ENCODE results near the gene RARB.

RARB gene

DNA sequence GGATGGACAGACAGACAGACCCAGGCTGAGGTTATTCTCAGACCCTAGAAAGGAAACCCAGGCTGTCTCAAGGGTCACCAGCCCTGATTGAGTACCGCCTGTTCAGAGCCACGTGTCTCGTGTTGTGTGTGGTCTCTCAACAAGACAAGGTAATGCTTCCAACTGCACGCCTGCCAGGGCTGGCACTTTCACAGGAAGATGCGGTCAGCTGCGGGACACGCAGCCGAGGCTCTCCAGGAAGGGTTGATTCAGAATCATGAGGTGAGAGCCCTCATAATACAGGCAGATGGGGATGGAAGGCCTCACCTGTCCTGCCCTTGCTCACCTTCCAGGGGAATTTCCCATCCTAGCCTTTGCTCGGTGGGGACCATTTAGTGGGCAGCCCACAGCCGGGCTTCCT is 155.3 kb downstream of the RARB start:
- no peak for DNase-seq (ENCODE audit: low read depth)
- no peak overlapping the region for H3K4me3 ChIP-seq (ENCODE audit: low read depth, low read length)
- TF ChIP-seq, protein P1, sequence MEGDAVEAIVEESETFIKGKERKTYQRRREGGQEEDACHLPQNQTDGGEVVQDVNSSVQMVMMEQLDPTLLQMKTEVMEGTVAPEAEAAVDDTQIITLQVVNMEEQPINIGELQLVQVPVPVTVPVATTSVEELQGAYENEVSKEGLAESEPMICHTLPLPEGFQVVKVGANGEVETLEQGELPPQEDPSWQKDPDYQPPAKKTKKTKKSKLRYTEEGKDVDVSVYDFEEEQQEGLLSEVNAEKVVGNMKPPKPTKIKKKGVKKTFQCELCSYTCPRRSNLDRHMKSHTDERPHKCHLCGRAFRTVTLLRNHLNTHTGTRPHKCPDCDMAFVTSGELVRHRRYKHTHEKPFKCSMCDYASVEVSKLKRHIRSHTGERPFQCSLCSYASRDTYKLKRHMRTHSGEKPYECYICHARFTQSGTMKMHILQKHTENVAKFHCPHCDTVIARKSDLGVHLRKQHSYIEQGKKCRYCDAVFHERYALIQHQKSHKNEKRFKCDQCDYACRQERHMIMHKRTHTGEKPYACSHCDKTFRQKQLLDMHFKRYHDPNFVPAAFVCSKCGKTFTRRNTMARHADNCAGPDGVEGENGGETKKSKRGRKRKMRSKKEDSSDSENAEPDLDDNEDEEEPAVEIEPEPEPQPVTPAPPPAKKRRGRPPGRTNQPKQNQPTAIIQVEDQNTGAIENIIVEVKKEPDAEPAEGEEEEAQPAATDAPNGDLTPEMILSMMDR (IDR thresholded peaks at IDR 0.05; ENCODE audit: low read depth, low read length, missing control alignments), result no peak

DNA sequence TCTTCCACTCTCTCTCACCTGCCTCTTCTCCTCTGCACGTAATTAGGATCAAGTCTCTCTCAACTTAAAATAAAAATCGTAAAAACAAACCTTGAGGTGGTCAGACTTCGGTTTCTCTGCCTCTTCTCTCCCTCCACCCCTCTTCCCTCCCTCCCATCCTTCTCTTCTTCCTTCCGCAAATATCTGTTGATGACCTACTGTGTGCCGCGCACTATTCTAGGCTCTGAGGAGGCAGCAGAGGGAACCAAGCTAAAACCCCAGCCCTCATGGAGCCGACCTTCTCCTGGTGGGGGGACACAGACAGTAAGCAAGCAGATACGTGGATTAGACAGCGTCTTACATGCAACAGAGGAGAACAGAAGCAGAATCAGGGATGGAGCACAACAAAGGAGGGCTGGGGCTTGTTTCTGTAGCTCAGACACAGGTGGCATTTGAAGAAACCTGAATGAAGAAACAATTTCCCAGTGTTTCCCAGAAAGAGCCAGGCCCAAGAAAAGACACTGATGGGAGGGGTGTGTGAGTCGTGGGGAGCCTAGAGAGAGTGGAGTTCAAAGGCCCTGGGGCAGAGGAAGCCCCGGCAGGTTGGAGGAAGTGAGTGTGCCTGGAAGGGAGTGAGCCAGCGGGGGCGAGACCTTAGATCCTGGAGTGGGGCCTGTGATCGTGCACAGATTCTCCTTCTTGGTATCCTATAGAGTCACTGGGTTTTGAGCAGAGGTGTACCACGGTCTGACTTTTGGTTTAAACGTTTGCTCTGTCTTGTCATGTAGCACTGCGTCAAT is 156.1 kb downstream of the RARB start:
- no peak for DNase-seq (ENCODE audit: low read depth)
- TF ChIP-seq, protein P1 (IDR thresholded peaks at IDR 0.05; ENCODE audit: low read depth, low read length, missing control alignments), result no peak
- no peak overlapping the region for H3K4me3 ChIP-seq (ENCODE audit: low read depth, low read length)

DNA sequence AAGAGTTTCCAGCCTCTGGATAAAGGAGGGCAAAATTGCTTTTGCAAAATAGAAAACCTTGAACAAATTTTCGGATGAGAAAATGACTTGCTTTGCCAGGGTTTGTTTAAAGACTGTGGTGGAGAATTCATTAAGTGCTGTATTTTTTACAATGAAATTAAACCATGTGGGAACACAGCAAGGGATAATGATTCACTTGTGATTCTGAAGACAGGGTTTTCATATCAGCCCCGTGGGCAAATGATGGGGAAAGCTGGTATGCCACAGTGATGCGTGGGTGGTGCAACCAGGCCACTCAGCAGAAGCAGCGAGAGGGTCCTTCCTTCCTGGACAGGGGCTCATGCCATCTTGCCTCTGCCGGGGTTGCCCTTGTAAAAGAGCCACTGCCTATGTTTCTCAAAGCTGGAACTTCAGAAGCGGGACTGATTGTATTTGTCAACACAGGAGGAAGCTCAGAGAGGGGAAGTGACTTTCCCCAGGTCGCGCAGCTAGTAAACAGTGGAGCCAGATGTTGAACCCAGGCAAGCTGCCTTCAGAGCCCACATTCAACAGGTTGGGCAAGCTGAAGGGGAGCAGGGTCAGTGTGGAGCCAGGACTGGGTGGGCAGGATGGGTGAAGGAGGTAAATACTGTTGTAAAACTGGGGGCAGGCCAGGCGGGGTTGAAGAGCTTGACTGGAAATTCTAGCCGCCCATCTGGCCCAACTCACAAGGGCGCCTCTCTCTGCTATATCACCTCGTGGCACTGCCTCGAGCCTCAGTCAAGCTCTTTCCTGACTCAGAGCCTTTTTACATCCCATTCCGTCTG is 157.5 kb downstream of the RARB start:
- no peak for DNase-seq (ENCODE audit: low read depth)
- TF ChIP-seq, protein P1 (IDR thresholded peaks at IDR 0.05; ENCODE audit: low read depth, low read length, missing control alignments), result no peak
- H3K4me3 ChIP-seq (ENCODE audit: low read depth, low read length), result no peak overlapping the region

DNA sequence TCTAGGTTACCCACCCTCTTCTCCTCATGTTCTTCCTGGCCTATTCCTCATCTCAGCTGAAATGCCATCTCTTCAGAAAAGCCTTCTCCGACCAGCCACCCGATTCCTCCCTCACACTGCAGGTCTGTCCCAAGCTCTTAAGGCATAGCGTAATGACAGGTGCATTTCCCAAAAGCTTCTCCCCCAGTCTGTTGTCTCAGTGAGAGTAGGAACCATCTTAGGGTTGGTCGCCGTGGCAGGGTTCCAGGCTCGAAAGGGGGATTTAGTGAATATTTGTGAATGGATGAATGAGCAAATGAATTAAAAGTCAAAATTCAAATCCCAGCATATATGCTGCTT is 158.1 kb downstream of the RARB start:
- no peak for DNase-seq (ENCODE audit: low read depth)
- H3K4me3 ChIP-seq (ENCODE audit: low read depth, low read length), result no peak overlapping the region
- TF ChIP-seq, protein P1 (IDR thresholded peaks at IDR 0.05; ENCODE audit: low read depth, low read length, missing control alignments), result no peak

- H3K4me3 ChIP-seq (ENCODE audit: low read depth, low read length), result no peak overlapping the region
- TF ChIP-seq, protein P1 (IDR thresholded peaks at IDR 0.05; ENCODE audit: low read depth, low read length, missing control alignments), result no peak
- no peak for DNase-seq (ENCODE audit: low read depth)
Observed at GRCh38 chr3:25586553-25586952, 158.5 kb downstream of the RARB start.

GRCh38 chr3:25587094-25587493 is 159.0 kb downstream of the RARB start:
- TF ChIP-seq, protein P1 (IDR thresholded peaks at IDR 0.05; ENCODE audit: low read depth, low read length, missing control alignments), result no peak
- DNase-seq (ENCODE audit: low read depth), result no peak
- H3K4me3 ChIP-seq (ENCODE audit: low read depth, low read length), result no peak overlapping the region

Data from GM12864 (cell line).